ENCODE data around the gene KIR2DL3. TPM values are rescaled to one million over a fixed set of nuclear protein-coding genes. Genes with fewer than 3 reads are reported as not detected.
"Not testable (repeated sequence)": the region's sequence is repeated elsewhere in the genome, so short reads cannot be mapped to it uniquely, and the experiment has no call there.

The KIR2DL3 gene
- polyA plus RNA-seq (2013, experiment 1 of 2) = not detected
- polyA plus RNA-seq (2013, experiment 2 of 2) = not detected

GRCh38 chr19:54738306-54738705 is at the start of gene KIR2DL3:
TSS of gene KIR2DL3 (plus strand) at chr19:54738513. CDS start at chr19:54738546, 33 bp downstream.
- H2BK5ac ChIP-seq (ENCODE audit: low read length); H4K8ac ChIP-seq (ENCODE audit: low read depth, low read length); H3K18ac ChIP-seq (ENCODE audit: low read length); H3K56ac ChIP-seq (ENCODE audit: low read length); H3K4me3 ChIP-seq (ENCODE audit: low read length); H2AK5ac ChIP-seq (ENCODE audit: low read length); H3K79me2 ChIP-seq (ENCODE audit: control insufficient read depth, insufficient read depth, low read length); H3K4me2 ChIP-seq (ENCODE audit: low read length); DNase-seq; H3K4me1 ChIP-seq (ENCODE audit: control insufficient read depth, low read depth, low read length); H3K4ac ChIP-seq (ENCODE audit: low read depth, low read length); H3K23ac ChIP-seq (ENCODE audit: low read length); H3K27me3 ChIP-seq (ENCODE audit: insufficient read depth, low read length, poor library complexity); H3K9ac ChIP-seq (ENCODE audit: low read length); H3K79me1 ChIP-seq (ENCODE audit: low read length); H4K5ac ChIP-seq (ENCODE audit: low read length); H2BK15ac ChIP-seq (replicated peaks; ENCODE audit: low read depth); H3K36me3 ChIP-seq (ENCODE audit: control insufficient read depth, insufficient read depth, low read length); H3K27ac ChIP-seq (ENCODE audit: low read depth, low read length); H2BK120ac ChIP-seq (ENCODE audit: low read depth, low read length): not testable (repeated sequence)
- no CpG with 5 or more reads among the region's 16 CpGs for WGBS (ENCODE audit: extremely low coverage, insufficient coverage, low lambda C conversion rate)

- no peak overlapping the region for H3K56ac ChIP-seq (ENCODE audit: low read length)
- H3K36me3 ChIP-seq (ENCODE audit: control insufficient read depth, insufficient read depth, low read length) = no peaks in the 10 kb centered on the region
- H3K4me1 ChIP-seq (ENCODE audit: control insufficient read depth, low read depth, low read length) = no peaks in the 10 kb centered on the region
- H3K4me2 ChIP-seq (ENCODE audit: low read length) = no peak overlapping the region
- no peak overlapping the region for H2BK15ac ChIP-seq (replicated peaks; ENCODE audit: low read depth)
- H4K8ac ChIP-seq (ENCODE audit: low read depth, low read length) = no peak overlapping the region
- DNase-seq = no peak
- no peak overlapping the region for H2AK5ac ChIP-seq (ENCODE audit: low read length)
- WGBS (ENCODE audit: extremely low coverage, insufficient coverage, low lambda C conversion rate) = no CpG with 5 or more reads among the region's 9 CpGs
- H3K4me3 ChIP-seq (ENCODE audit: low read length) = no peak overlapping the region
- no peak overlapping the region for H3K9ac ChIP-seq (ENCODE audit: low read length)
- no peak overlapping the region for H2BK5ac ChIP-seq (ENCODE audit: low read length)
- no peak overlapping the region for H3K23ac ChIP-seq (ENCODE audit: low read length)
- H3K4ac ChIP-seq (ENCODE audit: low read depth, low read length) = no peak overlapping the region
- H2BK120ac ChIP-seq (ENCODE audit: low read depth, low read length) = no peak overlapping the region
- no peaks in the 10 kb centered on the region for H3K79me2 ChIP-seq (ENCODE audit: control insufficient read depth, insufficient read depth, low read length)
- H3K27me3 ChIP-seq (ENCODE audit: insufficient read depth, low read length, poor library complexity) = no peaks in the 10 kb centered on the region
- no peaks in the 10 kb centered on the region for H3K79me1 ChIP-seq (ENCODE audit: low read length)
- H3K18ac ChIP-seq (ENCODE audit: low read length) = no peak overlapping the region
- no peak overlapping the region for H3K27ac ChIP-seq (ENCODE audit: low read depth, low read length)
- H4K5ac ChIP-seq (ENCODE audit: low read length) = no peak overlapping the region
These were observed 46.6 kb upstream of the KIR2DL3 start for GRCh38 chr19:54691582-54692297.

GRCh38 chr19:54692298-54692615 is 46.1 kb upstream of the KIR2DL3 start:
- Histone ChIP-seq H3K27me3 (ENCODE audit: insufficient read depth, low read length, poor library complexity) (no peaks in the 10 kb centered on the region), H3K79me2 (ENCODE audit: control insufficient read depth, insufficient read depth, low read length) (no peaks in the 10 kb centered on the region), H2BK5ac (ENCODE audit: low read length) (no peak overlapping the region), H3K4me3 (ENCODE audit: low read length) (no peak overlapping the region), H2BK15ac (replicated peaks; ENCODE audit: low read depth) (no peak overlapping the region), H3K23ac (ENCODE audit: low read length) (no peak overlapping the region), H3K4me1 (ENCODE audit: control insufficient read depth, low read depth, low read length) (no peaks in the 10 kb centered on the region), H2AK5ac (ENCODE audit: low read length) (no peak overlapping the region), H3K56ac (ENCODE audit: low read length) (no peak overlapping the region), H4K5ac (ENCODE audit: low read length) (no peak overlapping the region), H3K18ac (ENCODE audit: low read length) (no peak overlapping the region), H3K9ac (ENCODE audit: low read length) (no peak overlapping the region), H3K79me1 (ENCODE audit: low read length) (no peaks in the 10 kb centered on the region), H3K36me3 (ENCODE audit: control insufficient read depth, insufficient read depth, low read length) (no peaks in the 10 kb centered on the region), H3K4me2 (ENCODE audit: low read length) (no peak overlapping the region), H4K8ac (ENCODE audit: low read depth, low read length) (no peak overlapping the region), H2BK120ac (ENCODE audit: low read depth, low read length) (no peak overlapping the region), H3K4ac (ENCODE audit: low read depth, low read length) (no peak overlapping the region), H3K27ac (ENCODE audit: low read depth, low read length) (no peak overlapping the region)
- DNase-seq = no peak
- no CpG with 5 or more reads among the region's 4 CpGs for WGBS (ENCODE audit: extremely low coverage, insufficient coverage, low lambda C conversion rate)

GRCh38 chr19:54694648-54695047 is 43.7 kb upstream of the KIR2DL3 start:
- DNase-seq = no peak
- Histone ChIP-seq H2BK15ac (replicated peaks; ENCODE audit: low read depth) (no peak overlapping the region), H2AK5ac (ENCODE audit: low read length) (no peak overlapping the region), H3K79me2 (ENCODE audit: control insufficient read depth, insufficient read depth, low read length) (no peaks in the 10 kb centered on the region), H3K4me3 (ENCODE audit: low read length) (no peak overlapping the region), H3K18ac (ENCODE audit: low read length) (no peak overlapping the region), H3K4ac (ENCODE audit: low read depth, low read length) (no peak overlapping the region), H3K4me2 (ENCODE audit: low read length) (no peak overlapping the region), H3K9ac (ENCODE audit: low read length) (no peak overlapping the region), H3K23ac (ENCODE audit: low read length) (no peak overlapping the region), H3K79me1 (ENCODE audit: low read length) (no peaks in the 10 kb centered on the region), H4K5ac (ENCODE audit: low read length) (no peak overlapping the region), H3K27me3 (ENCODE audit: insufficient read depth, low read length, poor library complexity) (no peaks in the 10 kb centered on the region), H3K56ac (ENCODE audit: low read length) (no peak overlapping the region), H3K36me3 (ENCODE audit: control insufficient read depth, insufficient read depth, low read length) (no peaks in the 10 kb centered on the region), H3K4me1 (ENCODE audit: control insufficient read depth, low read depth, low read length) (no peaks in the 10 kb centered on the region), H3K27ac (ENCODE audit: low read depth, low read length) (no peak overlapping the region), H2BK5ac (ENCODE audit: low read length) (no peak overlapping the region), H2BK120ac (ENCODE audit: low read depth, low read length) (no peak overlapping the region), H4K8ac (ENCODE audit: low read depth, low read length) (no peak overlapping the region)
- no CpG with 5 or more reads among the region's 5 CpGs for WGBS (ENCODE audit: extremely low coverage, insufficient coverage, low lambda C conversion rate)

GRCh38 chr19:54696117-54696548 is 42.2 kb upstream of the KIR2DL3 start:
- H3K4me1 ChIP-seq (ENCODE audit: control insufficient read depth, low read depth, low read length) = no peaks in the 10 kb centered on the region

GRCh38 chr19:54696766-54697165 is 41.5 kb upstream of the KIR2DL3 start:
- Histone ChIP-seq H3K4ac (ENCODE audit: low read depth, low read length) (no peak overlapping the region), H3K27me3 (ENCODE audit: insufficient read depth, low read length, poor library complexity) (no peaks in the 10 kb centered on the region), H3K79me1 (ENCODE audit: low read length) (no peaks in the 10 kb centered on the region), H3K23ac (ENCODE audit: low read length) (no peak overlapping the region), H3K9ac (ENCODE audit: low read length) (no peak overlapping the region), H4K8ac (ENCODE audit: low read depth, low read length) (no peak overlapping the region), H3K79me2 (ENCODE audit: control insufficient read depth, insufficient read depth, low read length) (no peaks in the 10 kb centered on the region), H3K56ac (ENCODE audit: low read length) (no peak overlapping the region), H3K27ac (ENCODE audit: low read depth, low read length) (no peak overlapping the region), H3K4me2 (ENCODE audit: low read length) (no peak overlapping the region), H3K36me3 (ENCODE audit: control insufficient read depth, insufficient read depth, low read length) (no peaks in the 10 kb centered on the region), H2AK5ac (ENCODE audit: low read length) (no peak overlapping the region), H2BK120ac (ENCODE audit: low read depth, low read length) (no peak overlapping the region), H3K18ac (ENCODE audit: low read length) (no peak overlapping the region), H3K4me3 (ENCODE audit: low read length) (no peak overlapping the region), H2BK15ac (replicated peaks; ENCODE audit: low read depth) (no peak overlapping the region), H3K4me1 (ENCODE audit: control insufficient read depth, low read depth, low read length) (no peaks in the 10 kb centered on the region), H4K5ac (ENCODE audit: low read length) (no peak overlapping the region), H2BK5ac (ENCODE audit: low read length) (no peak overlapping the region)
- WGBS (ENCODE audit: extremely low coverage, insufficient coverage, low lambda C conversion rate) = no CpG with 5 or more reads among the region's 2 CpGs
- no peak for DNase-seq

More at GRCh38 chr19:54696117-54696548, 42.2 kb upstream of the KIR2DL3 start:
- Histone ChIP-seq H2AK5ac (ENCODE audit: low read length) (no peak overlapping the region), H2BK120ac (ENCODE audit: low read depth, low read length) (no peak overlapping the region), H3K79me2 (ENCODE audit: control insufficient read depth, insufficient read depth, low read length) (no peaks in the 10 kb centered on the region), H3K4ac (ENCODE audit: low read depth, low read length) (no peak overlapping the region), H3K4me2 (ENCODE audit: low read length) (no peak overlapping the region), H3K27ac (ENCODE audit: low read depth, low read length) (no peak overlapping the region), H3K56ac (ENCODE audit: low read length) (no peak overlapping the region), H3K79me1 (ENCODE audit: low read length) (no peaks in the 10 kb centered on the region), H2BK15ac (replicated peaks; ENCODE audit: low read depth) (no peak overlapping the region), H4K8ac (ENCODE audit: low read depth, low read length) (no peak overlapping the region), H2BK5ac (ENCODE audit: low read length) (no peak overlapping the region), H3K23ac (ENCODE audit: low read length) (no peak overlapping the region), H3K27me3 (ENCODE audit: insufficient read depth, low read length, poor library complexity) (no peaks in the 10 kb centered on the region), H4K5ac (ENCODE audit: low read length) (no peak overlapping the region), H3K36me3 (ENCODE audit: control insufficient read depth, insufficient read depth, low read length) (no peaks in the 10 kb centered on the region), H3K18ac (ENCODE audit: low read length) (no peak overlapping the region), H3K9ac (ENCODE audit: low read length) (no peak overlapping the region), H3K4me3 (ENCODE audit: low read length) (no peak overlapping the region)
- DNase-seq = no peak
- WGBS (ENCODE audit: extremely low coverage, insufficient coverage, low lambda C conversion rate) = no CpG with 5 or more reads among the region's 8 CpGs
